SH-SY5Y (cell line): ENCODE measurements around the gene BPNT1.

Experiments
- GATA2 ChIP-seq: IDR thresholded peaks from 2 replicates; pipeline ENCODE4 v1.6.1; 2011; ENCODE audit warnings: mild to moderate bottlenecking, low read depth, low read length
- GATA3 ChIP-seq: IDR thresholded peaks from 2 replicates; pipeline ENCODE4 v1.6.1; 2011; ENCODE audit warnings: low read depth, mild to moderate bottlenecking, low read length, moderate library complexity

- no peak for TF ChIP-seq GATA2
- TF ChIP-seq GATA3 = no peak
These were observed 33.5 kb upstream of the BPNT1 start for GRCh38 chr1:220123066-220123465.
